Activated naive CD8-positive, alpha-beta T cell treated with anti-CD3 and anti-CD28 coated beads for 36 hours (primary cell): ENCODE measurements around the gene SLC9A8. TPM values are rescaled to one million over a fixed set of nuclear protein-coding genes. Genes with fewer than 3 reads are reported as not detected.
A peak's percentile ranks its signal among the peaks of the same experiment; 100 is the strongest.
"Not testable (repeated sequence)": the region's sequence is repeated elsewhere in the genome, so short reads cannot be mapped to it uniquely, and the experiment has no call there.

Source experiments
- DNase-seq: peaks from one replicate; pipeline ENCODE4 v3.0.0; 2021
- H3K27ac Mint-ChIP-seq: one replicate; pipeline ENCODE4 v1.8.0; 2022; ENCODE audit warnings: mild to moderate bottlenecking, moderate library complexity, mixed read lengths
- H3K27me3 Mint-ChIP-seq: one replicate; pipeline ENCODE4 v1.8.0; 2022; ENCODE audit warnings: mild to moderate bottlenecking, mixed read lengths
- H3K36me3 Mint-ChIP-seq: one replicate; pipeline ENCODE4 v1.8.0; 2021; ENCODE audit warnings: mild to moderate bottlenecking, mixed read lengths
- H3K4me1 Mint-ChIP-seq: one replicate; pipeline ENCODE4 v1.8.0; 2021; ENCODE audit warnings: mixed read lengths
- H3K4me3 Mint-ChIP-seq: one replicate; pipeline ENCODE4 v1.8.0; 2022; ENCODE audit warnings: mild to moderate bottlenecking, moderate library complexity, mixed read lengths
- H3K9me3 Mint-ChIP-seq: one replicate; pipeline ENCODE4 v1.8.0; 2022; ENCODE audit warnings: mixed read lengths
- total RNA-seq, 2 experiments: library from RNA; stranded (reverse); gene quantifications; one replicate each; pipeline ENCODE4 v1.2.3, GENCODE V29; 2021

SLC9A8 gene
- total RNA-seq, 2 experiments from 2014 or later = 9.9 to 10.9 TPM

DNA sequence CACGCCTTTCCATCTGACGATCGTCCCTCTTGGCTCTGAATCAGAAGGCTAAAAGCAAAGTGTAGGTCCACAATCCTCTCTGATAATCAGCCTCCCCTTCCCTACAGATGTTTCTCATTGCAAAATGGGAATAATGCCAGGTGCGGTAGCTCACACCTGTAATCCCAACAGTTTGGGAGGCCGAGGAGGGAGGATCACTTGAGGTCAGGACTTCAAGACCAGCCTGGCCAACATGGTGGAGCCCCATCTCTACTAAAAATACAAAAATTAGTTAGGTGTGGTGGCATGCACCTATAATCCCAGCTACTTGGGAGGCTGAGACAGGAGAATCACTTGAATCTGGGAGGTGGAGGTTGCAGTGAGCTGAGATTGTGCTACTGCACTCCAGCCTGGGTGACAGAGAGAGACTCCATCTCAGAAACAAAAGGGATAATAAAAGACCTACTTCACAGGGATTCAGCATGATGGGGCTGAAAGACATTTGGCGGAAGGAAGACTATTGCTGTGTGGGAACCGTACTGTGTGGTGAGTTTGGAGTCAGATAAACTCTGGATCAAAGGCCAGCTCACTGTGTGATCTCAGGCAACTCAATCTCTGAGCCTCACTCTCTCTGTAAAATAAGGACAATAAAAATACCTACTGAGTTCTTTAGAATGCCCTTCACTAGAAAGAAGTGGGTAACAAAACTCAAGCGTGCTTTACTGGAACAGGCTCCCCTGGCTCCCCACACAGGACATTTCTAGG lies 15.9 kb upstream of the SLC9A8 start:
- no peak for DNase-seq
- Mint-ChIP-seq H3K36me3 (no peaks in the 10 kb centered on the region), H3K27ac (no peak overlapping the region), H3K4me1 (peaks cover 20% of the 10 kb centered on the region), H3K4me3 (no peak overlapping the region), H3K27me3 (peaks cover 33% of the 10 kb centered on the region), H3K9me3 (no peaks in the 10 kb centered on the region)

- peaks cover 23% of the 10 kb centered on the region for H3K4me1 Mint-ChIP-seq
- no peak overlapping the region for H3K4me3 Mint-ChIP-seq
- no peak overlapping the region for H3K27ac Mint-ChIP-seq
- peaks cover 33% of the 10 kb centered on the region for H3K27me3 Mint-ChIP-seq
- no peaks in the 10 kb centered on the region for H3K9me3 Mint-ChIP-seq
- no peak for DNase-seq
- no peaks in the 10 kb centered on the region for H3K36me3 Mint-ChIP-seq
These were observed 15.3 kb upstream of the SLC9A8 start for GRCh38 chr20:49797344-49797615.

GRCh38 chr20:49798718-49799117 lies 13.9 kb upstream of the SLC9A8 start:
- H3K27ac Mint-ChIP-seq = no peak overlapping the region
- peaks cover 29% of the 10 kb centered on the region for H3K4me1 Mint-ChIP-seq
- DNase-seq = no peak
- peaks cover 30% of the 10 kb centered on the region for H3K27me3 Mint-ChIP-seq
- no peaks in the 10 kb centered on the region for H3K36me3 Mint-ChIP-seq
- no peak overlapping the region for H3K4me3 Mint-ChIP-seq
- no peaks in the 10 kb centered on the region for H3K9me3 Mint-ChIP-seq

GRCh38 chr20:49799698-49800097 lies 12.9 kb upstream of the SLC9A8 start:
- no peaks in the 10 kb centered on the region for H3K36me3 Mint-ChIP-seq

GRCh38 chr20:49803418-49803817 lies 9.2 kb upstream of the SLC9A8 start:
- no peak overlapping the region for H3K27ac Mint-ChIP-seq
- H3K4me3 Mint-ChIP-seq = no peak overlapping the region
- no peaks in the 10 kb centered on the region for H3K9me3 Mint-ChIP-seq
- peaks cover 4% of the 10 kb centered on the region for H3K27me3 Mint-ChIP-seq
- DNase-seq = no peak
- H3K36me3 Mint-ChIP-seq = no peaks in the 10 kb centered on the region
- peaks cover 51% of the 10 kb centered on the region for H3K4me1 Mint-ChIP-seq

More at GRCh38 chr20:49799698-49800097, 12.9 kb upstream of the SLC9A8 start:
- DNase-seq = no peak
- Mint-ChIP-seq H3K4me1 (peaks cover 32% of the 10 kb centered on the region), H3K9me3 (no peaks in the 10 kb centered on the region), H3K27me3 (peaks cover 28% of the 10 kb centered on the region), H3K4me3 (no peak overlapping the region), H3K27ac (no peak overlapping the region)

GRCh38 chr20:49804364-49804763 lies 8.3 kb upstream of the SLC9A8 start:
- H3K4me3 Mint-ChIP-seq = no peak overlapping the region
- no peaks in the 10 kb centered on the region for H3K36me3 Mint-ChIP-seq
- peak overlapping the region; percentile 40 for H3K27ac Mint-ChIP-seq
- no peaks in the 10 kb centered on the region for H3K27me3 Mint-ChIP-seq
- DNase-seq = no peak
- peaks cover 51% of the 10 kb centered on the region for H3K4me1 Mint-ChIP-seq
- H3K9me3 Mint-ChIP-seq = no peaks in the 10 kb centered on the region

DNA sequence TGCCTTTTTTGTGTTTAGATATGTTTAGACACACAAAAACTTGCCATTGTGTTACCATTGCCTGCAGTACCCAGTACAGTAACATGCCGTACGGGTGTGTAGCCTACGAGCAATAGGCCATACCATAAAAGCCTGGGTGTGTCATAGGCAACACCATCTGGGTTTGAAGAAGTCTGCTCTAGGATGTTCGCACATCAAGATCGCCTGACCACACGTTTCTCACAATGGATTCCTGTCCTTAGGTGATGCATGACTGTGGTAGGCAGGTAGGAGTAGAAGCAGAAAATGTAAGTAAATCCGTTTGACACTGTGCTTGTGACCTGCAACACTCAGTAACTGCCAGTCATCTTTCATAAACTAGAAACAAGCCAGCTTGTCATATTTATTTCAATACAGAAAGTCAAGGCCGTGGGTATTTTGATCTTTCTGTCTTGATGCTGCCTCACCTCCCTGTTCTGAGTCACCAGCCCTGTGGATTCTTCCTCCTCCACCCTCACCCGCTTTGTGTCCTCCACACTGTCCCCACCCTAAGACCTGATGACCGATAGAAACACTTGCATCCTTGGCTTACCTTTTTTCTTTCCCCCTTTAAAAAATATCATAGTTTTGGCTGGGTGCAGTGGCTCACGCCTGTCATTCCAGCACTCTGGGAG lies 7.3 kb upstream of the SLC9A8 start:
- H3K36me3 Mint-ChIP-seq, H3K4me3 Mint-ChIP-seq, H3K9me3 Mint-ChIP-seq, H3K27me3 Mint-ChIP-seq: not testable (repeated sequence)
- peak overlapping the region; percentile 56 for H3K27ac Mint-ChIP-seq
- peaks cover 43% of the 10 kb centered on the region for H3K4me1 Mint-ChIP-seq
- peak; percentile 55 for DNase-seq

DNA sequence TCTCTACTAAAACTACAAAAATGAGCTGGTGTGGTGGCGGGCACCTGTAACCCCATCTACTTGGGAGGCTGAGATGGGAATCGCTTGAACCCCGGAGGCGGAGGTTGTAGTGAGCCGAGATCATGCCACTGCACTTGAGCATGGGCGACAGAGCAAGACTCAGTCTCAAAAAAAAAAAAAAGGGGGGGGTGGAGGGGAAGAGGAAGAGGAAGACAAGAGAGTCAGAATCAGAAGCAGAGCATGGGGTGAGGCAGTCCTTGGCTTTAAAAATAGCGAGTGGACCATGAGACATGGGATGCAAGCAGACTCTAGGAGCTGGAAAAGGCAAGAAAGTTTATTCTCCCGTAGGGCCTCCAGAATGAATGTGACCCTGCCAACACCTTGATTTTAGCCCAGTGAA lies 3.9 kb upstream of the SLC9A8 start:
- no peak overlapping the region for H3K4me3 Mint-ChIP-seq
- H3K27me3 Mint-ChIP-seq = no peaks in the 10 kb centered on the region
- no peak for DNase-seq
- no peaks in the 10 kb centered on the region for H3K9me3 Mint-ChIP-seq
- H3K36me3 Mint-ChIP-seq = peaks cover 4% of the 10 kb centered on the region
- no peak overlapping the region for H3K27ac Mint-ChIP-seq
- H3K4me1 Mint-ChIP-seq = peaks cover 35% of the 10 kb centered on the region

DNA sequence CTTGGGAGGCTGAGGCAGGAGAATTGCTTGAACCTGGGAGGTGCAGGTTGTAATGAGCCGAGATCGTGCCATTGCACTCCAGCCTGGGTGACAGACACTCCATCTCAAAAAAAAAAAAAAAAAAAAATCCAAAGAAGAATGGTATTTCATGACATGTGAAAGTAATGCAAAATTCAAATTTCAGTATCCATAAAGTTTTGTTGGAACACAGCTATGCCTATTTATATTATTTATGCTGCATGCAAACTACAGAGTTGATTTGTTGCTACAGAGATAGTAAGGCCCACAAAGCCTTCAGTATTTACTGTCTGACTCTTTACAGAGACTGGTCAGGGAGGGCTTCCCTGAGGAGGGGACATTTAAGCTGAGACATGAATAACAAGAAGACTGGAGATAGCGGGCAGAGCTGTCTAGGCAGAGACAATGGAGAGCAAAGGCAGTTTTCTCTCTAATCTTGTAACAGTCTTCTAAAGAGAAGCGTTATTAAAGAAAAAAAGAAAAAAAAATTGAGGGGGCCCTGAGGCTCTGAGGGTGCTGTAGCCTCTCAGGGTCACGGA lies 2.7 kb upstream of the SLC9A8 start:
- Mint-ChIP-seq H3K4me3 (no peak overlapping the region), H3K9me3 (no peaks in the 10 kb centered on the region), H3K27ac (no peak overlapping the region), H3K27me3 (no peaks in the 10 kb centered on the region), H3K4me1 (peaks cover 41% of the 10 kb centered on the region), H3K36me3 (peaks cover 5% of the 10 kb centered on the region)
- DNase-seq = no peak

DNA sequence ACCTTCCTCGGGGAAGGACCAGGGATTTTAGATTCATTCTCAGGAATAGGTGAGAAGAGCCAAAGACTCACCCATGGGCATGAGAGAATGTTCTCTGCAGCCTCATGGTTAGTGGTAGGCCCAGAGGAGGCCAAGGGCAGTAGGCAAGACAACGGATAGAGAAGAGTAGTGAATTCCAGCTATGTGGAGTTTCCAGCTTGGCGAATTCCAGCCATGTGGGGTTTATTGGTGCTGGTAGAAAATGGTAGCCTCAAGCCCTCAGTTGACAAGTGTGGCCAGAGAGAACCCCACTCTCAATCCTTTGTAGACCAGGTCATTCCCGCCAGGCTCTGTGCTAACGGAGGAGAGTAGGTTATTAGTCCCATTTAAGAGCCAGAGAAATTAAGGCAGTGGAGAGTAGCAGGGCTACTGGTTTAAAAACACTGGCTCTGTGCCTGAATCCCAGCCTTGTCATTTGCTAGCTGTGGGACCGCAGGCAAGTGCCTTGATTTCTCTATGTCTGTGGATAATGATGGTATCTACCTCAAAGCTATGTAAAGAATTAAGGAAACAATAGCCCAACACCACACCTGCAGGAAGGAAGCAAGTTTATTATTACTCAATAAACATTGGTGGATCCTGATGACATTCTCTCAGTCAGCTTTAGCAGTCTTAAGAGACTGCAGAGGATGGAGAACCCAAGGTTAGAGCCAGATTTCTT lies 2.0 kb upstream of the SLC9A8 start:
- no peak overlapping the region for H3K27ac Mint-ChIP-seq
- peaks cover 37% of the 10 kb centered on the region for H3K4me1 Mint-ChIP-seq
- no peaks in the 10 kb centered on the region for H3K27me3 Mint-ChIP-seq
- DNase-seq = no peak
- peaks cover 12% of the 10 kb centered on the region for H3K36me3 Mint-ChIP-seq
- H3K4me3 Mint-ChIP-seq = no peak overlapping the region
- no peaks in the 10 kb centered on the region for H3K9me3 Mint-ChIP-seq

DNA sequence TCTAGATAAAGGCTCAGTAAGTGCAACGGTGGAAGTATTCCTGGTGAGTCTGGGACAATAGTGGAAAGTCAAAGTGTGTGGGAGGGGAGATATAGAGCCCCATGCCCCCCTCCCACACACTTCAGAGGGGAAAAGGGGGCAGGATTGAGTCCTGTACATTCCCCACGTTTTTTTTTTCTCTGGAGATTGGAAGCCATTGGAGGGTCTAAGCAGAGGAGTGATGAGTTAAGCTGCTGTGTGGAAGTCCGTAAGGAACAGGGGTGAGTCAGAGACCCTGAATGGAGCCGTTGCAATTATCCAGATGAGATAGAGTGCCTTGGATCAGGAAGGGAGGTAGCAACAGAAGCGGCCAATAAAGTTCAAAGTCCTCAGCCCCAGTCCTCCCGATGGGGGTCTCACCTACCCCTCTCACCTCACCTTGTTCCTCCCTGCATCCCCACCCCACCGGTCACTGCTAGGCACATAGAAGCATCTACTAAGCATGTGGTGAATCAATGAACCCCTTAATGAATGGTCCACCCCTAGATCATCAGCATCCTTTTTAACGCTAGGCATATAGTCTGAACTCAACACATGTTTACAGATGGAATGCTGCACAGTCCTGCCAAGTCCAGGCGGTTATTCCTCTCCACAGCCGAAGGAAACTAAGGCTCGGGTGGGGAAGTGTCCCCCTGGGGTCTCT lies 662 bp upstream of the SLC9A8 start:
- Mint-ChIP-seq H3K4me3 (peak overlapping the region; percentile 81), H3K36me3 (peaks cover 23% of the 10 kb centered on the region), H3K27ac (peak overlapping the region; percentile 93), H3K4me1 (peaks cover 32% of the 10 kb centered on the region), H3K27me3 (no peaks in the 10 kb centered on the region), H3K9me3 (no peaks in the 10 kb centered on the region)
- no peak for DNase-seq

DNA sequence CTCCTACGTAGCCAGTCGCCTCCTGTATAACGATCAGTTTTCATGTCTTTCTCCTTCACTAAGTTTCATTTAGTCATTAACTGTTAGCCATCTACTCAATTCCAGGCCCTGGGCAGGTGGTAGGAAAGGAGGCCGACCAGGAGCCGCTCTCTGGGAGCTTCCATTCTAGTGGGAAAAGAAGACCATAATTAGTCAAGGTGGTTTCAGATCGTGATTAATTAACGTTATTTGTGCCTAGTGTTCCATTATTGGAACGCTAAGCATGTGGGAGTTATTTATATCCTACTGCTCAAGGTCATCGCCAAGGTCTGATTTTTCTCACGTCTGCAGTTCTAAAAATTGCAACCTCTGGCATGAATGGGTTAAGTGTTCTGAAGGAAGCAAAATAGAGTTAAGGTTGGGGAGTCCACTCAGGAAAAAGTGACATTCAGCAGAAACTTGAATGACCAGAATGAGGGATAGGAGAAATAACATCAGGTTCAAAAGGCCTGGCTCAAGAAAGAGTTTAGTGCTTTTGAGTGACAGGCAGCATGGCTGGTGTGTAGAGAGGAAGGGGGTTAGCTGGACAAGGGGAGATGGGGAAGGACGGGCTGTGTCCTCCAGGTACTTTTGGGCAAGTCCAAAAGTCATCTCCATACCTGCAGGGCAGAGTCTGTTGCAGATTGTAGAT lies 812 bp downstream of the SLC9A8 start:
- Mint-ChIP-seq H3K27ac (peak overlapping the region; percentile 95), H3K4me1 (peaks cover 26% of the 10 kb centered on the region), H3K4me3 (peak overlapping the region; percentile 95), H3K9me3 (no peaks in the 10 kb centered on the region), H3K27me3 (no peaks in the 10 kb centered on the region), H3K36me3 (peaks cover 28% of the 10 kb centered on the region)
- no peak for DNase-seq

- Mint-ChIP-seq H3K27ac (peak overlapping the region; percentile 95), H3K4me3 (peak overlapping the region; percentile 95), H3K36me3 (peaks cover 36% of the 10 kb centered on the region), H3K9me3 (no peaks in the 10 kb centered on the region), H3K4me1 (peaks cover 27% of the 10 kb centered on the region), H3K27me3 (no peaks in the 10 kb centered on the region)
- no peak for DNase-seq
These were observed 1.5 kb downstream of the SLC9A8 start for GRCh38 chr20:49814057-49814694.

DNA sequence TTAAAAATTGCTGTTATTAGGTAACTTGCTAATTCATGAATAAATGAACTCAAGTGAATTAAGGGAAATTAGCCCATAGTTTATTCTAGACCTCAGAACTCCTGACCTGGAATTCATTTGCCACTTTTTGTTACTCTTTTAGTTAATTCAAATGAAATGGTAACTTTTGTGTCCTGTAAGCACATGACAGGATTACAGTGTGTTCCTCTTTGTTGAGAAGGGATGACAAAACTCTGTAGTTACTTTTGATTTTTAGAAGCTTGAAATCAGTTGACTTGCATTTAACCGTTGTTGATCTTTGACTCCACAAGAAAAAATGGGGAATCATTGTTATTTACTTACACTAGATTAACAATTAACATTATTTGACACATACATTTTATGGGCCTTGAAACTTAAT lies 6.2 kb downstream of the SLC9A8 start:
- H3K4me1 Mint-ChIP-seq = peaks cover 46% of the 10 kb centered on the region
- DNase-seq = no peak
- H3K9me3 Mint-ChIP-seq = peaks cover 1% of the 10 kb centered on the region
- H3K4me3 Mint-ChIP-seq = no peak overlapping the region
- H3K27ac Mint-ChIP-seq = no peak overlapping the region
- H3K27me3 Mint-ChIP-seq = no peaks in the 10 kb centered on the region
- H3K36me3 Mint-ChIP-seq = peaks cover 65% of the 10 kb centered on the region
